SH-SY5Y (cell line): ENCODE measurements around the gene DENND5B.

ENCODE experiments used
- GATA2 ChIP-seq: IDR thresholded peaks from 2 replicates; pipeline ENCODE4 v1.6.1; 2011; ENCODE audit warnings: mild to moderate bottlenecking, low read depth, low read length
- GATA3 ChIP-seq: IDR thresholded peaks from 2 replicates; pipeline ENCODE4 v1.6.1; 2011; ENCODE audit warnings: low read depth, mild to moderate bottlenecking, low read length, moderate library complexity

DENND5B gene

DNA sequence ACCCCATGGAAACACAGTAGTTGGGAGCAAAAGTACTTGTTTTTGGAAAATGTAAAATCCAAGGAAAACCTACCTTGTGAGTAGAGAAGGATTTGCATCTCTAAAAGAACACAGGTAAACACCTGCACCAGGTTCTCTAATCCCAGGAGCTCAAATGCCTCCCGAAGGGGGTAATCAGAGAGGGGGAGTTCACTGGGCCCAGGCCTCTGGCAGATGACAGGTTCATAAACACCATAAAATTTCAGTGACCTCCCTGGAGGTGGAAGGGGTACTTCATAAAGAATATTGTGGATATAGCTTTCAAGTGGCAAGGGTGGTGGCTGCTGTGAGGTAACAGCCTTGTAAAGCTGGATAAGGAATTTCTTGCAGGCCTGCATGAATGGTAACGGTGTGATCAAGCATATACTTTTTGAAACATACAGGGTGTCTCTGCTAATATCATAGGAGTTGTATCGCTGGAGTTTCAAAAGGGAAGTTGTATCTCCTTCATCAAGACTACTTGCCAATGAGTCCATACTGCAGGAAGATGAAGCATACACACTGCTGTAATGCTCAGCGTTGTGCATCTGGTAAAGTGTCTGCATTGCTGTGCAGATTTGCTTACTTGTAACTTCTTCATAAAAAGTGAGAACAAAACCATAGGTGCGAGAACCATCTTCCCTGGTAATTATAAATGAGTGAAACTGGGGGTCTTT lies 111.3 kb downstream of the DENND5B start:
- TF ChIP-seq GATA2, result no peak
- TF ChIP-seq GATA3, result no peak

GRCh38 chr12:31478898-31479297 lies 112.0 kb downstream of the DENND5B start:
- TF ChIP-seq GATA2, result no peak
- no peak for TF ChIP-seq GATA3

DNA sequence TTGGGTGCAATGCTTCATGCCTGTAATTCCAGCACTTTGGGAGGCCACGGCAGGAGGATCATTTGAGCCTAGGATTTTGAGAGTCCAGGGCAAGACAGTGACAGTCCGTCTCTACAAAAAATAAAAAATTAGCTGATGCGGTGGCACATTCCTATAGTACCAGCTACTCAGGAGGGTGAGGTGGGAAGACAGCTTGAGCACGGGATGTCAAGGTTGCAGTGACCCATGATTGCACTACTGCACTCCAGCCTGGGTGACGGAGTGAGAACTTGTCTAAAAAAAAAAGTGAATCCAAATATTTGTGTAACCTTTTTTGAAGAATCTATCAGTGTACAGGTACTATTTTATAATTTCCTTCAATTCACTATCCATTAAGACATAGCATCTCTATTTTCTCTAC lies 112.5 kb downstream of the DENND5B start:
- TF ChIP-seq GATA2 (no peak), GATA3 (no peak)

DNA sequence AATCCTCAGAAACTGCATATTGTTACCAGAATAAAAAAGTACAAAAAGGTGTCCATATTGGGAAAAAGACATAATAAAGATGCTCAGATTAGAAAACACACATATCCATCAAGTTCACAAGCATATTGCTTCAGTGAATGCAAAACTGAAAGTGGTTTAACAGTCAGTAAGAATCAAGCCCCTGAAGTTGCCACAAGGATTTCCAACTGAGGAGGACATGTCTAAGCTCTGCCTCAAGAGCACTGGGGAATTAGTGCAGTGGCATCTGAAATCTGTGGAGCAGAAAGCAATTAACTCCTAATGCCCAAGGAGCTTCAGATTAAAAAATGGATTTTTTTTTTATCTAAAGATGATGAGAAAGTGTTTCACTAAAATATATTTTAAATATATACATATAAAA lies 113.2 kb downstream of the DENND5B start:
- no peak for TF ChIP-seq GATA2

- no peak for TF ChIP-seq GATA3
- no peak for TF ChIP-seq GATA2
These were observed 114.5 kb downstream of the DENND5B start for GRCh38 chr12:31476437-31476836.

- TF ChIP-seq GATA3, result no peak
- no peak for TF ChIP-seq GATA2
These were observed 116.2 kb downstream of the DENND5B start for GRCh38 chr12:31474751-31475150.

- TF ChIP-seq GATA3, result no peak
- TF ChIP-seq GATA2, result no peak
These were observed 119.1 kb downstream of the DENND5B start for GRCh38 chr12:31471823-31472222.

GRCh38 chr12:31471051-31471450 lies 119.9 kb downstream of the DENND5B start:
- TF ChIP-seq GATA3, result no peak
- TF ChIP-seq GATA2, result no peak

DNA sequence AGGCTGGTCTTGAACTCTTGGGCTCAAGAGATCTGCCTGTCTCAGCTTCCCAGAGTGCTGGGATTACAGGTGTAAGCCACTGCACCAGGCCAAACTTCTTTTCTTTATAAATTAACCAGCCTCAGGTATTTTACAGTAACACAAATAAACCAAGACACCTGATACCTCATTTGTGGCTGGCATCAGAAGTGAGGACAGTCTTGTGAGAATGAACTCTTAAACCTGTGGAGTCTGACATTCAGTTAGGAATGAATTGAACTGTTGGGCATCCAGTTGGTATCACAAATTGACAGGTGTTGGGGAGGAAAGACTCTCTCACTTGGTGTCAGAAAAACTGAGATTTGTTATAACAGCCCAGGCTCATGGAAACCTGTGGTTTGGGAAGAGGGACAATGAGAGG lies 120.5 kb downstream of the DENND5B start:
- no peak for TF ChIP-seq GATA3
- no peak for TF ChIP-seq GATA2

DNA sequence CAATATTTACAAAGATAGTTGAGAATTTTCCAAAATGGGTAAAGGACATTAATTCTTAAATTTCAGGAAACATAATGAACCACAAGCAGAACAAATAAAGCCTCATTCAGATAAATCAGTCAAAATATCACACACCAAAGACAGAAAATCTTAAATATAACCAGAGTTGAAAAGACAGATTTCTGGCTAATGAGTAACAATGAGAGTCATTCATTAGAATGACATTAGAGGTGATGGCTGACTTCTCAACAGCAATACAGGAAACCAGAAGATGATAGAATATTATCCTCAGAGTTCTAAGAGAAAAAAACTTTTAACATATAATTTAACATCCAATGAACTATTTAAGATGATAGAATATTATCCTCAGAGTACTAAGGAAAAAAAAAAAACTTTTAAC lies 124.2 kb downstream of the DENND5B start:
- no peak for TF ChIP-seq GATA2
- TF ChIP-seq GATA3, result no peak

GRCh38 chr12:31465002-31465401 lies 125.9 kb downstream of the DENND5B start:
- TF ChIP-seq GATA3, result no peak
- TF ChIP-seq GATA2, result no peak

DNA sequence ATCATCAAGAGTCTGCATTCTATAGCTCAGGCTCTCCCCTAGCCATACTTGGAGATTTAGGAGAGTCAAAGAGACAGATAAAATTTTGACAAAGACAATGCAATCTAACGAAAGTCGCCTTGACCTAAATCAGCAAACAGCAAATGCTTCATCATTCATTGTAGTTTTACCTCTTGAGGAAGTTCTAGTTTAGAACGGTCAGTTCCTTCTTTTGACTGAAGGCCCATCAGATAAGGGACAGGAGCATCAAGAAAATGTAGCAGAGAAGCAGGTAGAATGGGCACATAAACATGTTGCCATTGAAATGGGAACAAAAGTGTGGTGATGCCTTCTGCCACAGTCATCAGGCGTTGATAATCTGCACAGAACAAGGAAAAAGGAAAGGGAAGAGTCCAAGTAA lies 130.9 kb downstream of the DENND5B start:
- TF ChIP-seq GATA3 (no peak), GATA2 (peak; percentile 22; the same call in 1 of the 2 replicates)

- TF ChIP-seq GATA2 (no peak), GATA3 (no peak)
These were observed 134.4 kb downstream of the DENND5B start for GRCh38 chr12:31456562-31456961.

DNA sequence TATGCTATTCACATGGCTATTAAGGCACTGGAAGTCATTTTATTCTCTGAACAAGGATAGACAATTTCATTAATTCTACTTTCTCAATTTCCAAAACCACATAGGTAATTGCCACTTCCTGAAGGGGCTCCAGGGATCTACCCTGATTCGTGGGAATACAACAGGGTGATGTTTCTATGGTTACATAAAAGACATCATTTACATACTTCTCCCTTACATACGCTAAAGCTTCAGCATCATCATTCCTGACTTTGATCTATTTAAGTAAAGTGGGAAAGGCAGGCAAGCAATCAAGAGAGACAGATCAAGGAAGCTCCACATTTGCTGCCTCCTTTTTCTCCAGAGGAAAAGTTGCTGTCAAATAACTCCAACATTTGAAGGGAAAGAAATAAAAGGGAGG lies 146.2 kb downstream of the DENND5B start:
- TF ChIP-seq GATA2 (no peak), GATA3 (no peak)

DNA sequence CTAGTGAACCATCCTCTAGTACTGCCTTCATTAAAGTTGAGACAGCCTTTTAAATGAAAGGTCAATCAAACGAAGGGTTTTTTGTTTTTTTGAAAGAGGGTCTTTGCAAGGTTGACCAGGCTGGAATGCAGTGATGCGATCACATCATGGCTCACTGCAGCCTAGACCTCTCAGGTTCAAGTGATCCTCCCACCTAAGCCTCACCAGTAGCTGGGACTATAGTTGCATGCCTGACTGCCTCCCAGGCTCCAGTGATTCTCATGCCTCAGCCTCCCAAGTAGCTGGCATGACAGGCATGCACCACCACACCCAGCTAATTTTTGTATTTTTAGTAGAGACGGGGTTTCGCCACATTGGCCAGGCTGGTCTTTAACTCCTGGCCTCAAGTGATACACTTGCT lies 150.3 kb downstream of the DENND5B start:
- TF ChIP-seq GATA3 (no peak), GATA2 (no peak)

- no peak for TF ChIP-seq GATA3
- TF ChIP-seq GATA2, result no peak
These were observed 150.8 kb downstream of the DENND5B start for GRCh38 chr12:31440134-31440533.
